GM19395 (cell line): ENCODE data around the gene ABCC3.

Experiments
- ATAC-seq: cut with Tn5 transposase; IDR thresholded peaks from one replicate; pipeline ENCODE4 v1.9.1; 2021; ENCODE audit warnings: mild to moderate bottlenecking, moderate library complexity; ENCODE audit not compliant: unreplicated experiment

The ABCC3 gene

GRCh38 chr17:50634224-50634914, at the start of gene ABCC3:
TSS of gene ABCC3 (plus strand) at chr17:50634881. CDS start at chr17:50634937, 56 bp downstream.
- no peak for ATAC-seq

- ATAC-seq = no peak
These were observed 49.3 kb upstream of the ABCC3 start for GRCh38 chr17:50585346-50585745.

- no peak for ATAC-seq
These were observed 48.8 kb upstream of the ABCC3 start for GRCh38 chr17:50585891-50586290.

GRCh38 chr17:50586421-50587247, 48.0 kb upstream of the ABCC3 start:
- no peak for ATAC-seq

- ATAC-seq = no peak
These were observed 47.1 kb upstream of the ABCC3 start for GRCh38 chr17:50587571-50587970.

- ATAC-seq = no peak
These were observed 46.2 kb upstream of the ABCC3 start for GRCh38 chr17:50588391-50589049.

- ATAC-seq = no peak
These were observed 45.5 kb upstream of the ABCC3 start for GRCh38 chr17:50589095-50589705.

GRCh38 chr17:50590946-50591737, 43.5 kb upstream of the ABCC3 start:
- no peak for ATAC-seq

GRCh38 chr17:50593321-50593720, 41.4 kb upstream of the ABCC3 start:
- no peak for ATAC-seq

GRCh38 chr17:50594128-50594823, 40.4 kb upstream of the ABCC3 start:
- ATAC-seq = no peak

- ATAC-seq = no peak
These were observed 39.8 kb upstream of the ABCC3 start for GRCh38 chr17:50594892-50595291.

- no peak for ATAC-seq
These were observed 38.3 kb upstream of the ABCC3 start for GRCh38 chr17:50596191-50597037.

- ATAC-seq = no peak
These were observed 36.2 kb upstream of the ABCC3 start for GRCh38 chr17:50598487-50598886.

GRCh38 chr17:50599606-50600005, 35.1 kb upstream of the ABCC3 start:
- ATAC-seq = no peak

GRCh38 chr17:50601823-50602375, 32.8 kb upstream of the ABCC3 start:
- no peak for ATAC-seq

- no peak for ATAC-seq
These were observed 31.8 kb upstream of the ABCC3 start for GRCh38 chr17:50602836-50603235.

- no peak for ATAC-seq
These were observed 31.3 kb upstream of the ABCC3 start for GRCh38 chr17:50603340-50603739.

GRCh38 chr17:50604513-50604912, 30.2 kb upstream of the ABCC3 start:
- no peak for ATAC-seq

GRCh38 chr17:50605429-50605828, 29.3 kb upstream of the ABCC3 start:
- no peak for ATAC-seq
